Activated naive CD4-positive, alpha-beta T cell (primary cell): ENCODE measurements around the gene SYTL5.

Experiments
- DNase-seq, 4 experiments: peaks; one replicate each; lab custom pipeline; 2025; lab: John Stamatoyannopoulos, UW

The SYTL5 gene

DNA sequence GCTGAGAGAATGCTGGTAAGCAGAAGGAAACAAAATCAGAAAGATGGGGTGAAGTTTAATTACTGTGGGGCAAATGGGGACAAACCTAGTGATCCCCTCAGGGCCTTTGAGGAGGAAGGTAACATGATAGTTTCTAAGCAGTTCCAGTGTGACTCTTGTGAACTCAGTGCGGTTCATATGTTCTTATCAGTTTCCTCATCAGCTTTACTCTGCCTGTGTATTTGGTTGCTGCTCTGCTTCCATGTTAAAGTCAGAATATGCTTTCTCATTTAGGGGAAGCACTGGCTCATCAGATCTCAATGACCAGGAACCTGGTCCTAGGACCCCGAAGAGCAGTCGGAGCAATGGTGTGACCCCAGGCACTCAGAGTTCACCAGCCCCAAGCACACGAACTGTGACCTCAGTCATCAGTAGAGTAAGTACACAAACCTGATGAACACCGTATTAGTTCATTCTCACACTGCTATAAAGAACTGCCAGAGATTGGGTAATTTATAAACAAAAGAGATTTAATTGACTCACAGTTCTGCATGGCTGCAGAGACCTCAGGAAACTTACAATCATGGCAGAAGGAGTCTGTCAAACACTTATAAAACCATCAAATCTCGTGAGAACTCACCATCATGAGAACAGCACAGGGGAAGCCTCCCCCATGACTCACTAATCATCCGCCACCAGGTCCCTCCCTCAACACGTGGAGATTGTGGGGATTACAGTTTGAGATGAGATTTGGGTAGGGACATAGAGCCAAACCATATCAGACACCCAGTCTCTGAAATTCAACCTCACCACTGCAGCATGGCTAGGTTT lies 83.0 kb downstream of the SYTL5 start:
- DNase-seq, result no peak

DNA sequence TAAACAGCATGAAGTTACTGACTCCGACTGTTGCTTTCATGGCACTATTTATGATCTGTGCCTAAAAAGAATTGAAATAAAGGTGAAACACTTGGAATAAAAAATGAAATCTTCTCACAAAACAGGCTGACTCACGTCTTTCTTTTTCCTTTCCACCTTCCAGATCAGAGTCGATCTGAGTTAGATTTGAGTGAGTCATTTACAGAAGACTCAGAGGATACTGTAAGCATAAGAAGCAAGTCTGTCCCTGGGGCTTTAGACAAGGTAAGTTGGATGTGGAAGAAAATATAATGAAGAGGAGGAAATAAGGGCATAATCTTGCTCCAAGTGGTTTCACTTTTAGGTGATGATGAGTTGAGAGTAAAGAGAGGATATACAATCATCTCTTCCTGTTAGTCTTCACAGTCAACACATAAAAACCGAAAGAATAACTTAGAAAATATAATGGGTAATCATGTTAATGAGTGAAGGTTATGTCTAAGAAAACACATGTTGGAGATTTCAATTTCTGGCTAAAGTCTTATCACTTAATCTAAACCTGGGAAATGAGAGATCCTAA lies 89.7 kb downstream of the SYTL5 start:
- no peak for DNase-seq

DNA sequence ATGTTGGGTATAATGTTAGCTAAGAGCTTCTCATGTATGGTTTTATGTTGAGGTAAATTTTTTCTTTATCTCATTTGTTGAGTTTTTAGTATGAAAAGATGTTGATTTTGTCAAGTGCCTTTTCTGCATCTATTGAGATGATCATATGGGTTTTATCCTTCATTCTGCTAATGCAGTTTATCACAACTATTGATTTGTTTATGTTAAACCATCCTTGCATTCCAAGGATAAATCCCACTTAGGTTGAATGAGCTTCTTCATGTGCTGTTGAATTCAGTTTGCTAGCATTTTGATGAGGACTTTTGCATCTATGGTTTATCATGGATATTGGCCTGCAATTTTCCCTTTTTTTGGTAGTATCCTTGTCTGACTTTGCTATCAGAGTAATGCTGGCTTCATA lies 93.3 kb downstream of the SYTL5 start:
- DNase-seq, result no peak

DNA sequence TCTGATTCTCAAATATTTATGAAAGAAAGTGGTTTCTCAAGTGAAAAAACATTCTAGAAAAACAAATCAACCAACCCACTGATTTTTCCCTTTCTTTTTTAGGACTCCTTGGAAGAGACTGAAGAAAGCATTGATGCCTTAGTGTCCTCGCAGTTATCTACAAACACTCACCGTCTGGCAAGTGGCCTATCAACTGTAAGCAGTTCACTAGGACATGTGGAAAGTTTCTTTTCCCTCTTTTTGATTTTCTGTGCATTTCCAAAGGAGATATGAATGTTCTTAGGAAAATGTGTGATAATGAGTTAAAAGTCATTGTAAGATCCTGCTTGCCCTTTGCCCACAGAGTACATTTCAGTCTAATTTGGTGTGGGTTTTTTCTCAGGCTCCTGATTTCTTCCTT lies 95.9 kb downstream of the SYTL5 start:
- no peak for DNase-seq

DNA sequence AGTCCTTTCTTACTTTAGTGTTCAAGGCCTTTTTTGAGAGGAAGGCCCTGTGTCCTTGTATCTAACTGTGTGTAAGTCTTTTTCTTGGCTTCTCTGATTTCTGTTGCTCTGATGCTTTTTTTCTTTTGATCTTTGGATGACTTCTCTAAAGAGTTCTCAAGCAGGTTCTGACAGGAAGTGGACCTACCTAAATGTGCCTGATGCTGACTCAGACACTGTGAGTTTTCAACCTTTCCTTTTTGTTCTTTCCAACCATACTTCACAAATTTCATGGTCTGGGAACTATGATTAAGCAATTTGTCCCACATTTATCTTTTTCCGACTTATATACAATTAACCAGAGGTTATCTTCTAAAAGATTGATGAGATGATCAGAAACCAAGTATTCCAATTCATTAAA lies 96.5 kb downstream of the SYTL5 start:
- no peak for DNase-seq

DNA sequence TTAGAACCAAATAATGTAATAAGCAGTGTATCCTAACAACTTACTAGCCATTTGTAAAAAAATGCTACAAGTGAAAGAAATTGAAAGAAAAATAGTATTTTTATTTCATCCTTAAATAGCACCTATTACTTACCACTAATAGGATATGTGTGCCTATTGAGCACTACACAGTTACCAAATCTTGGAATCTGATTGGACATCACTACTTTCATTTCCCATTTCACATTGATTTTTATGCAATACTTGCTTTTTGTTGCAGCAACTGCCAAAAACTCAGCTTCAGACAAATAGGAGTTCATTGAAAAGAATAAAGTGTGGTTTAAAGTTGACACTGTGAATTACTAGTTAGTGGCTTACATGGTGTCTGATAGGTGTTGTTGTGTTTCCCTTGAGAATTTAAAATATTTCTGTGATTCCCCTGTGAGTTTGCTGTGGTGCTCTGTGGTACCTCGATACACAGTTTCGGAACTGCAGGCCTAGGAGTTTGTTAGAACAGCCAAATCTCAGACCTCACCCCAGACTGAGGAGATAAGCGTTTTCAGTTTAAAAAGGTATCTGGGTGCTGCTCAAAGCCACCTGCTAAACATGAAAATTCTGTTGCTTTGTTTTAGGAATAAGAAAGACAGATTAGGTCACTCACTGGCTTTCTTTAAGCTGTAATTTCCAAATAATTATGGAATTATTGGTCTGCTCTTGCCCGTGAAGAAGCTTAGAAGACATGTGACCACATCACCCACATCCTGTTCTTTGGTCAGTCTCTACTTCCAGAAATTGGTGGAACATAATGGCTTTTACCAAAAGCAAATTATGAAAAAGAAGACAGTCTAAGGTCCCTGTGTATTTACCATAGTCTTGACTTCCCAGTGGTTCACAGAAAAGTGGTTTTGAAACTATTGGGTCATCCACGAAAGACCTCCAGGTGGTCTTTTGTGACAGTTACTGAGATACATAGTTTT lies 97.8 kb downstream of the SYTL5 start:
- DNase-seq, result no peak

DNA sequence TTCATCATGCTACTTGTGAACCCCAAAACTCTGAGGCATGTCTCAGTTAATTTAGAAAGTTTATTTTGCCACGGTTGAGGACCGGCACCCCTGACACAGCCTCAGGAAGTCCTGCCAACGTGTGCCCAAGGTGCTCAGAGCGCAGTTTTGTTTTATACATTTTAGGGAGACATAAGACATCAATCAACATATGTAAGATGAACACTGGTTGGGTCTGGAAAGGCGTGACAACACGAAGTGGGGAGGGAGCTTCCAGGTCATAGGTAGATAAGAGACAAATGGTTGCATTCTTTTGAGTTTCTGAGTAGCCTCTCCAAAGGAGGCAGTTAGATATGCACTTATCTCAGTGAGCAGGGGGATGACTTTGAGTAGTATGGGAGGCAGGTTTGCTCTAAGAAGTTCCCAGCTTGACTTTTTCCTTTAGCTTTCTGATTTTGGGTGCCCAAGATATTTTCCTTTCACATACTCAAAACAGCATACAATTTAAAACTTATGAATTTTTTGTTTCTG lies 98.9 kb downstream of the SYTL5 start:
- DNase-seq, result no peak

DNA sequence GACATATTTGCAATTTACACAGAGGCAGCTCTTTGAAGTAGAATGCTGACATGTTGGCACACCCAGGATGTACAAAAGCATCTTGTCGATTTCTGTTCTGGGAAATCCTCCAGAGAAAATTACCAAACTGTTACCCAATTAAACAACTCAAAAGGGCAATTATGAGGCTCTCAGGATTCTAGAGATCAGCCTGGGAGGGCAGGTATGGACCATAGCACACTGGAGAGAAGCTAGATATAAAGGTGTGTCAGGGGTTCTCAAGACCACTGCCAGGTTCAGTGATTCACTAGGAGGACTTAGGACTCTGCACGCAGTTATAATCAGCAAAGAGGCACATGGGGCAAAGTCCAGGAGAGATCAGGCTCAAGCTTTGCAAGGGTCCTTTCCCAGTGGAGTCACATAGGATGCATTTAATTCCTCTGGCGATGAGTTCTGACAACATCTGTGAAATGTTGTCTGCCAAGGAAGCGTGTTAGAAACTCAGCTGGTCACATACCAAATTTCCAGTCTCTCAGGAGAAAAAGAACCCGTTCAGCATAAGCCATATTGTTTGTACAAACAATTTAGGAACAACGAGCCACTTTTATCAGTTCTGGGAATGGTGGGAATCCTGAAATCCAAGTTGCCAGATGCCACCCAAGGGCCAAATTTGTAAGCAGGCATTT lies 100.8 kb downstream of the SYTL5 start:
- DNase-seq, result no peak

DNA sequence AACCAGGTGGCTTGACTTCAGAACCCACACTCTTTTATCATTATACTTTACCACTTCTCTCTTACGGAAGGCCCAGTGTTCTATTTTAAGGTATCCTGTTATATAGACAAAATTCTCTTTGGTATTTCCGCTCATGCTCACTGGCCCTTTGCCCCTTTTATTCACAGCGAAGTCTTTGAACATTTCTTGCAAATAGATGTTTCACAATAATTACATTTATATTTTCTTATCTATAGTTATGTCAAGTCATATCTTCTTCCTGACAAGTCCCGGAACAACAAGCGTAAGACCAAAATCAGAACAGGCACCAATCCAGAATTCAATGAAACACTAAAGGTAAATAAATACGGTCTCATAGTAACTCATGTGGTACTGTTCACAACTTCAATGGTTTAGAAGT lies 102.0 kb downstream of the SYTL5 start:
- DNase-seq, result no peak

DNA sequence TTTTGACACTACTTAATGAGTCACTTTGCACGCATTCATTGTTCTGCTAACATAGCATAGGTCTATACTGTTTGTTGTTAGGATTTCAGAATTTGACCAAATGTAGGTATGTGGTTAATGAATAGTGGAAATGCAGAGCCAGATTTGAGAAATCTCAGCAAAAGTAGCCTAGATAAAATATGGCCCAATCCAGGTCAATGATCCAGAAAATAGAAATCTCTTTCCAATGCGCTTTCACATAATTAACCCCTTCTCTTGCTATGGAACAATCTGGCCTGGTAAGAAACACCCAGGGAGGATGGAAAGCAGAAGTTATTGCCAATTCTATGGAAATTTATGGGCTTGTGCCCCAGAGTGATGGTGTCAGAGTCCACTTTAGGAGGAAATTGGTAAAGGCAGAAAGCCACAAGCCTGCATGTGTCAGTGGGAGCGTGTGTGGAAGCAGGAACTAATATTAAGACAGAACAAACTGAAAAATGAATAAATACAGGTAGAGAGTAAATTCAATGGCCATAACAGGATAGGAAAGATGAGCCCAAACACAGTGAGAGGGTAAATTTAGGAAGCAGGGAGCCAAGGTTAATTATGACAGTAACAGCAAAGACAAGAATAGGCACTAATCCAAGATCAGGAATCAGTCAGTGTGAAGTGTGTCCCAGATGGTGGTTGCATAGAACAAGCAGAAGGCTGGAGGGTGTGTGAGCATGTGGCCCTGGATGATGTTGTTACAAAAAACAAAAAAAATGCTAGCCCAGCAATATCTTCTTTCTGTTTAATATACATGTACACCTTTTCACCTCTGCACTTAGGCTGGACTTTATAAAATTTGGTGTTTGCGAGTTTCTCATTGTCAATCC lies 102.9 kb downstream of the SYTL5 start:
- no peak for DNase-seq

DNA sequence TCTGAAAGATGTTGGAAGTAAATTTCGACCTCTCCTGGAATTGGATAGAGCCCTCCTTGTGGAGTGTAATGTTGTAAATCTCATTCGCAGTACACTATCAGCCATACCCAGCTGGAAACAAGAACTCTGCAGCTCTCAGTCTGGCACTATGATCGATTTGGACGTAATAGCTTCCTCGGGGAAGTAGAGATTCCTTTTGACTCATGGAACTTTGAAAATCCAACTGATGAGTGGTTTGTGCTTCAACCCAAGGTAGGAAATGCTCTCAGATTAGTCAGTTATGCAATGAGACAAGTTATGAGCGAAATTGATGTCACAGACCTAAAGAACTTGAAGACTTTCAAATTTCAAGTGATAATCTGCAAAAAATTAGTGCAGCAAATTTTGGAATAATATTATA lies 103.9 kb downstream of the SYTL5 start:
- DNase-seq, result no peak

DNA sequence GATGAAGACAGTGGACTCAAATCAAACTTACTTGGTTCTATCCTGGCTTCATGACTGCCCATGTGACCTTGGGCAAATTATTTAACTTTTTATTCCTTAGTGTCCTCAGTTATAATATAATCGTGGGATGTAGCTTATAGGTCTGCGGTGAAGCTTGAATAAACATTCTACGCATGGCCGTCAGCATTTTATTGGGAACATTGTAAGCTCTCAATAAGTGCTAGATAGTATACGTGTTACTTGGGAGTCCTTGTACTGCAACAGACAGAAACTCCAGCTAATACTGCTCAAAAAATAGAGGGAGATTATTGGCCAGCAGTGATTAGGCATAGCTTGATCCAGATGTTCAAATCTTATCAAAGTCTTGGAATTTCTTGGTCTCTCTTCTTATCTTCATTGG lies 104.8 kb downstream of the SYTL5 start:
- DNase-seq, result no peak

DNA sequence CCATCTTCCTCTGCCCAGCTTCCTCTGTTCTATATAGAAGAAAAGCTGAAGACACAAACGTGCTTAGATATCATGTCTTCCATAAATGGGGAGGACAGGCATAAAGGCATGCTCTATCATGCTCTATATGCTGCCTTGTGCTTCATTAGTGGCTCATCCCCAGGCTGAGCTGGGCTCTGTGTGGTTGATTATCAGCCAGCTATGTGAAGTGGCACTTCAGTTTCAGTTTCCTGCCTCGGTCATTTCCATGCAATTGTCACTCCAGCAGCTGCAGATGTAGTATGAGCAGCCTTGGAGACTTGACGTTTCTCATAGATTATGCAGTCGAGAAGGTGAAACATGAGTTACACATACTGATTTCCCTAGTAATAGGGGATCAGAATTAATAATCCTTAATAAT lies 106.2 kb downstream of the SYTL5 start:
- DNase-seq, result no peak

DNA sequence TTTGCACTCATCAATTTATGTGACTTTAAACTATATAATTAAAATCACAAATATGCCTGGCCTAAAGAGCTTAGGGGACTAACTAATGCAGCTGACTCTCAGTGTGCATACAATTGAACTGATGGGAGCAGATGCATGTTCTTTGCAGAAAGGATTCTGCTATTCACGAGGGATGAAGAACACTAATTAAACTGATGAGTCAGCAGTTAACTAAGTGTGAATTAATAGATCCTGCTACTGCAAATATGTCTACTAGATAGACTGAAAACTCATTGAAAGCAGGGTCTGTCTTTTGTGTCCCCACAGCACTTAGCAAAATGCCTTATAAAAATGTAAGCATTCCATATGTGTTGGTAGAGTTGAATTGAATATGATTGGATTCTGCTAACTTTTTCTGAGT lies 110.4 kb downstream of the SYTL5 start:
- no peak for DNase-seq

DNA sequence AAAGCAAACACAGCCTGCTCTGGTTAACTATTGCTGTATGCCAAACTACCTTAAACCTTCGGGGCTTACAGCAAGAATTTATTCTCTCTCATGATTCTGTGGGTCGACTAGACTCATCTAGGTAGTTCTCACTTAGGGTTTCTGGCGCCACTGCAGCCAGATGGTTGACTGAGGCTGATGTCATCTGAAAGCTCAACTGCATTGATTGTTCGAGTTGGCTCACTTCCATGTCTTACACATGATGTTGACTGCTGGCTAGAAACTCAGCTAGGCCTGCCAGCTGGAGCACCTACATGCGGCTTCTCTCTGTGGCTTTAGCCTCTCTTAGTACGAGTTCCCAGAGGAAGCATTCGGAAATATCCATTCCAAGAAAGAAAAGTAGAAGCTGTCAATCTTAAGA lies 111.1 kb downstream of the SYTL5 start:
- no peak for DNase-seq

DNA sequence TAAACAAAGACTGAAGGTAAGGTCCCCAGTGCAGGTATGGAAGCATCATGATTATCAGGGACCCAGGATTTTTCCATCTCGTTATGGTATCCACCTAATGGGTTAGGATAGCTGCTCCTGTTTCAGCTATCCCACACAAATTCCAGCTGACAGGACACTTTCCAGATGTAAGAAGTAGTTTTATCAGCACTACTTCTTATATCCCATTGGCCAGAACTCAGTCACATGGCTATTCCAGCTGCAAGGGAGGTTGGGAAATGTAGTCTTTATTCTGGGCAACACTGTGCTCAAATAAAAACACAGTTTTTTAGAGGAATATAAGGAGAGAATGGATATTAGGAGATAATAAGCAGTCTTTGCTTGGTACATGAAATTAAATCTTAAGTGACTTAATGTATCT lies 117.6 kb downstream of the SYTL5 start:
- no peak for DNase-seq

DNA sequence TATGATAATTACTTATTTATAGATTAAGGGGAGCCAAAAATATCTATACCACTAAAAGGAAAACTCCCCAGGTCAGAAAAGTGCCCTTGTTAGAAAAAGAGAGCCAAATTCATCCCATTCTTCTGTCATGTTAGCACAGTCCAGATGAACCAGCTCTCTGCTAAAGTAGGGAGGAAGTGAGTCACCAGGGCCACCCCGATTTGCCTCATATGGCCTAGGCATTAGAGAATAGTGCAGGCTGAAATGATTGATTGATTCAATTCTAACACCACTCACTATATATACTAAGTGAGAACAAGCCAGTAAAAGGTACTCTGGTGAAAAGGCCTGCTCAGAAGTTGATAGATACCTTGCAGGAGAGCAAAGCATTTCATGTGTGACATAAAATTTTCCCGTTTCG lies 119.8 kb downstream of the SYTL5 start:
- no peak for DNase-seq

DNA sequence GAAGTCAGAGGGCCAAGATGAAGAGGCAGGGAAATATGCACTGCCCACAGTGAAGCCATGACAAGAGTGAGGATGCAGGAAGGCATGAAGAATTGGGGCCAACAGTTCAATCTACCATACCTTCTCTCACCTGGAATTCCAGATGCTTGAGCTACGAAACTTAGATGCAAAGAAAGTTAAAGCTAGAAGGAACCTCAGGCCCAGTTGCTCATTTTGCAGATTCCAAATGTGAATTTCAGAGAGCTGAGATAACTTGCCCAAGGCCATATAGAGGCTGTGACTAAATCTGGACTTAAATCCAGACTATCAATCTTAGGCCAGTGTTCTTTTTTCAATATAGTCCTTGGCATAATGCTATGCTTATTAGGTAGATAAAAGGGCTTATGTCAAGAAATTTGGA lies 121.6 kb downstream of the SYTL5 start:
- DNase-seq, result no peak

DNA sequence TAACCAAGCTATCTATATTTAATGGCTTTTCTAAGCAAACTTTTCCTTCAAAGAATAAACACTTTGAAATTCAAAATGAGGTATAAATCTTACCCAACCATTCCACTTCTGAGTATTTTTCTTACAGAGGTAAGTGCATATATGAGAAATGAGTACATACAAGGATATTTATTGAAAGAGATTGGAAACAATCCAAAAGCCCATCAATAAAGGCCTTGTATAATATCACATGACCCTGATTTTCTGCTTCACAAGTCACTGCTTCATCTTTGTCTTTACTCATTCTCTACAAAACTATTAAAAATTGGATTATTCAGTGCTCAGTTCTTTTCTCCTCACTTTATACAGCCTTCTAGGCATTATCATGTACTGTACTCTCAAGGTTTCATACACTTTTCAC lies 123.0 kb downstream of the SYTL5 start:
- DNase-seq, result no peak

DNA sequence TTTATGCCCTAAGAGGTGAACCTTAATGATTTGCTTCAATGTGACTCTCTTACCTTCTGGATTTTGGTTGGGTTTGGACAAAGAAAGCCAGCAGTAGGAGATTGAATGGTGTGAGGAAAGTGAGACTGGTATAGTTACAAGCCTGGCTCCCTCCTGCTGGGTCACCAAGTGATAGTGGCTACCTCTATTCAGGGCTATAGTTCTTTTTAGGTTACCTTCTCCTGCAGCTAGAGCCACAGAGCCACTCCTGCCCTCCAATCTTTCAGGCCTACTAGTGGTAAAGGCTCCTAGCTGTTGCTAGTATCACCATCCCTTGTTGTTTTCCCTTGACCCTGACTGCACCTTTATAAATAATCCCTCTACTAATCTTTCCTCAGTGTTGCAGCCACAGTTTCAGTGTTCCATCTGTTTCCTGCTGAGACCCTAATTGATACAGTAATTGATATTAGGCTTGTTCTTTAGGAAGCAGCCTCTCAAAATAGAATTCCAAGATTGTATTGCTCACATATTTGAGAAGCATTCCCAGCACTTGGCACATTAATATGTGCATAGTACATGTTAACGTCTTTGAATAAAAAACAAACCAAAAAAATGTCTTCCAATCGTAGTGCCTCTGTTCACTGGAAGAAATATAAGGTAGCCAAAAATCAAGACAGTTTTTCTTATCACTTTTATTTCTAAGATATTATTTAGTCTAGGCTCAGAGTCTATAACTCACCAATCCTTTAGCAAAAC lies 132.0 kb downstream of the SYTL5 start:
- no peak for DNase-seq

DNA sequence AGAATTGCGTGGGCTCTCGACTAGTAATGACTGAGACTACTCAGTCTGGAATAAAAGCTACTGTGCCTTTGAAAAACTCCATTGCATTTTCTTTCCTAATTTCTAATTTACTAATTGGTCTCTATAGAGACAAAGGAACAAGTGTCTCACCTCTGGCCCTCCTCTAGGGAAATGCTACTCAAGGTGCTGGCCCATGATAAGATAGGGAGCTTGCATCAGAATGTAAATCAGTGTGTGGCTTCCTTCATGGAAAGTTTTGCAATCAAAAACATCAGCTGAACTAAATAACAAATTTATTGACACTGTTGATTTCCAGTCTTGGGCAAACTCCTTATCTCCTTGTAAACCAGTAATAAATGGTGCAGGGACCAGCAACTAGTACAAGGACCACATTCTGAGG lies 132.5 kb downstream of the SYTL5 start:
- DNase-seq, result no peak
